HG02970 (cell line): ENCODE results near the gene CPSF6.
"Not testable (repeated sequence)": the region's sequence is repeated elsewhere in the genome, so short reads cannot be mapped to it uniquely, and the experiment has no call there.

Experiments
- ATAC-seq: cut with Tn5 transposase; IDR thresholded peaks from one replicate; pipeline ENCODE4 v1.9.1; 2021; ENCODE audit warnings: mild to moderate bottlenecking, moderate library complexity, moderate number of reproducible peaks; ENCODE audit not compliant: unreplicated experiment, low FRiP score

The CPSF6 gene

DNA sequence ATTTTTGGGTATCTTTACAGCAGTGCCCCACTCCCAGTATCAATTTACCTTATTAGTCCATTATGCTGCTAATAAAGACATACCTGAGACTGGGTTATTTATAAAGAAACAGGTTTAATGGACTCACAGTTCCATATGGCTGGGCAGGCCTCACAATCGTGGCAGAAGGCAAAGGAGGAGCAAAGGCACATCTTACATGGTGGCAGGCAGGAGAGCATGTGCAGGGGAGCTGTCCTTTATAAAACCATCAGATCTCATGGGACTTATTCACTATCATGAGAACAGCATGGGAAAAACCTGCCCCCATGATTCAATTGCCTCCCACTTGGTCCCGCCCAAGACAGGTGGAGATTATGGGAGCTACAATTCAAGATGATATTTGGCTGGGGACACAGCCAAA is 77.9 kb downstream of the CPSF6 start:
- ATAC-seq: not testable (repeated sequence)

- ATAC-seq: no peak
Observed at GRCh38 chr12:69318225-69318624, 78.9 kb downstream of the CPSF6 start.

DNA sequence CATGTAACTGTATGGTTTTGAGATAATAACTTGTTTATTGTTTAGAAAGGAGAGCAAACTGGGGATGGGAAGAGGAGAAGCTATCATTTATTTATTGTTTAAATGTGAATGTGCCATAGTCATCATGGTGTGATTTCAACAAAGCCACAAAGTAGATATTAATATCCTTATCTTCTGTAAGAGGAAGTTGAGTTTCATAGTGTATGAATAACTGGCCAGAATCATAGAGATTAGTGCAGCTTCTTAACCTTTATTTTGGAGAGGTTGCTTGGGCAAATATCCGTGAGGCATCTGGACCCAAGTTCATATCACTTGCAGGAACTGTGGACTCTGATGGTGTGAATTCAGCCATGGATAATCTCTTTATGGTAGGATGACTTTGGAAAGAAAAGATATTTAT is 82.0 kb downstream of the CPSF6 start:
- ATAC-seq: no peak
